Ishikawa (cell line): ENCODE data around the gene GALNT13.

ENCODE experiments used
- CEBPB ChIP-seq: IDR thresholded peaks from 2 replicates; pipeline ENCODE4 v1.6.1; 2012
- CREB1 ChIP-seq: IDR thresholded peaks from 2 replicates; pipeline ENCODE4 v1.6.1; 2012; ENCODE audit warnings: low read depth
- EGR1 ChIP-seq: IDR thresholded peaks from 2 replicates; pipeline ENCODE4 v1.6.1; 2012
- EP300 ChIP-seq: IDR thresholded peaks from 2 replicates; pipeline ENCODE4 v1.6.1; 2012; ENCODE audit warnings: borderline replicate concordance
- FOXM1 ChIP-seq: IDR thresholded peaks from 2 replicates; pipeline ENCODE4 v1.6.1; 2012; ENCODE audit warnings: low read depth, borderline replicate concordance
- NFIC ChIP-seq: IDR thresholded peaks from 2 replicates; pipeline ENCODE4 v1.6.1; 2012
- RAD21 ChIP-seq: IDR thresholded peaks from 2 replicates; pipeline ENCODE4 v1.6.1; 2012; ENCODE audit warnings: low read depth
- TAF1 ChIP-seq: IDR thresholded peaks from 2 replicates; pipeline ENCODE4 v1.6.1; 2012; ENCODE audit warnings: low read depth, mild to moderate bottlenecking
- TCF12 ChIP-seq: IDR thresholded peaks from 2 replicates; pipeline ENCODE4 v1.6.1; 2012; ENCODE audit warnings: low read depth
- TEAD4 ChIP-seq: IDR thresholded peaks from 2 replicates; pipeline ENCODE4 v1.6.1; 2012
- YY1 ChIP-seq: IDR thresholded peaks from 2 replicates; pipeline ENCODE4 v1.6.1; 2012; ENCODE audit warnings: low read depth
- ZBTB7A ChIP-seq: IDR thresholded peaks from 2 replicates; pipeline ENCODE4 v1.6.1; 2012; ENCODE audit warnings: low read depth
- TF ChIP-seq, protein P1 (sequence below): IDR thresholded peaks from 2 replicates; pipeline ENCODE4 v1.6.1; 2012
- TF ChIP-seq, protein P2 (sequence below): IDR thresholded peaks from 2 replicates; pipeline ENCODE4 v1.6.1; 2012; ENCODE audit warnings: low read depth, mild to moderate bottlenecking
- TF ChIP-seq, protein P3 (sequence below): IDR thresholded peaks from 2 replicates; pipeline ENCODE4 v1.6.1; 2012

Gene GALNT13

DNA sequence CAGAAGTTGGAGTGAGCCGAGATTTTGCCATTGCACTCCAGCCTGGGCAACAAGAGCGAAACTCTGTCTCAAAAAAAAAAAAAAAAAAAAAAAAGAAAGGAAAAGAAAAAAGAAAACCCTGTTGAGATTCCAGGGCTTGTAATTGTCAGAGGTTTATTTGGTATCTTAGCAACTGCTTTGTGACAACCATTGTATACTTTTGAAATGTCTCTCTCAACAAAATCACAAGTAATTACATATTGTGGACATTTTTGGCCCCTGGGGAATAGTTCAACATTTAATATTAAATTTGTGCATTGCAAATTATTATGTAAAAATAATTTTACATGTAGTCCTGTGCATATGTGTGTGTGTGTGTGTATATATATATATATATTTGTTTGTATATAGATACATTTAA, 270.8 kb downstream of the GALNT13 start:
- TF ChIP-seq EGR1: no peak
- TF ChIP-seq FOXM1: no peak
- no peak for TF ChIP-seq TEAD4
- TF ChIP-seq, protein P1, sequence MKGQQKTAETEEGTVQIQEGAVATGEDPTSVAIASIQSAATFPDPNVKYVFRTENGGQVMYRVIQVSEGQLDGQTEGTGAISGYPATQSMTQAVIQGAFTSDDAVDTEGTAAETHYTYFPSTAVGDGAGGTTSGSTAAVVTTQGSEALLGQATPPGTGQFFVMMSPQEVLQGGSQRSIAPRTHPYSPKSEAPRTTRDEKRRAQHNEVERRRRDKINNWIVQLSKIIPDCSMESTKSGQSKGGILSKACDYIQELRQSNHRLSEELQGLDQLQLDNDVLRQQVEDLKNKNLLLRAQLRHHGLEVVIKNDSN: no peak

- TF ChIP-seq, protein P2, sequence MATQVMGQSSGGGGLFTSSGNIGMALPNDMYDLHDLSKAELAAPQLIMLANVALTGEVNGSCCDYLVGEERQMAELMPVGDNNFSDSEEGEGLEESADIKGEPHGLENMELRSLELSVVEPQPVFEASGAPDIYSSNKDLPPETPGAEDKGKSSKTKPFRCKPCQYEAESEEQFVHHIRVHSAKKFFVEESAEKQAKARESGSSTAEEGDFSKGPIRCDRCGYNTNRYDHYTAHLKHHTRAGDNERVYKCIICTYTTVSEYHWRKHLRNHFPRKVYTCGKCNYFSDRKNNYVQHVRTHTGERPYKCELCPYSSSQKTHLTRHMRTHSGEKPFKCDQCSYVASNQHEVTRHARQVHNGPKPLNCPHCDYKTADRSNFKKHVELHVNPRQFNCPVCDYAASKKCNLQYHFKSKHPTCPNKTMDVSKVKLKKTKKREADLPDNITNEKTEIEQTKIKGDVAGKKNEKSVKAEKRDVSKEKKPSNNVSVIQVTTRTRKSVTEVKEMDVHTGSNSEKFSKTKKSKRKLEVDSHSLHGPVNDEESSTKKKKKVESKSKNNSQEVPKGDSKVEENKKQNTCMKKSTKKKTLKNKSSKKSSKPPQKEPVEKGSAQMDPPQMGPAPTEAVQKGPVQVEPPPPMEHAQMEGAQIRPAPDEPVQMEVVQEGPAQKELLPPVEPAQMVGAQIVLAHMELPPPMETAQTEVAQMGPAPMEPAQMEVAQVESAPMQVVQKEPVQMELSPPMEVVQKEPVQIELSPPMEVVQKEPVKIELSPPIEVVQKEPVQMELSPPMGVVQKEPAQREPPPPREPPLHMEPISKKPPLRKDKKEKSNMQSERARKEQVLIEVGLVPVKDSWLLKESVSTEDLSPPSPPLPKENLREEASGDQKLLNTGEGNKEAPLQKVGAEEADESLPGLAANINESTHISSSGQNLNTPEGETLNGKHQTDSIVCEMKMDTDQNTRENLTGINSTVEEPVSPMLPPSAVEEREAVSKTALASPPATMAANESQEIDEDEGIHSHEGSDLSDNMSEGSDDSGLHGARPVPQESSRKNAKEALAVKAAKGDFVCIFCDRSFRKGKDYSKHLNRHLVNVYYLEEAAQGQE: no peak
- no peak for TF ChIP-seq EP300
- TF ChIP-seq TEAD4: no peak
- TF ChIP-seq ZBTB7A: no peak
- no peak for TF ChIP-seq CEBPB
- TF ChIP-seq YY1: no peak
- no peak for TF ChIP-seq EGR1
Observed at GRCh38 chr2:154143105-154143504, 271.4 kb downstream of the GALNT13 start.

DNA sequence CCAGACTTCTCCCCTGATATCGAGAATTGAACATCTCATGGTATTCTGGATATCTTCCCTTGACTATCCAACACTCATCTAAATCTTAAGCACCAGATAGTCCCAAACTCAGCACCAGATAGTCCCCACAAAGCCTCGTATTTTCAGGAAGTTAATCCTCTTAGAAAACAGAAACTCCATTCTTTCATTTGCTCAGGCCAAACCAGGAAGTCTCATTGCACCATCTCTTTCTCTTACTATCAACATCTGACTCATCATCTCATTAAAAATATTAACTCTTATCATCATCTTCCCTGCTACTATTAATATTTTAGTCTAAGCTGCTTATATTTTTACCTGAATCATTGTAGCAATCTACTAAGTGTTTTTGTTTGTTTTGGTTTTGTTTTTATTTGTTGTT, 286.4 kb downstream of the GALNT13 start:
- no peak for TF ChIP-seq TAF1
- TF ChIP-seq, protein P3, sequence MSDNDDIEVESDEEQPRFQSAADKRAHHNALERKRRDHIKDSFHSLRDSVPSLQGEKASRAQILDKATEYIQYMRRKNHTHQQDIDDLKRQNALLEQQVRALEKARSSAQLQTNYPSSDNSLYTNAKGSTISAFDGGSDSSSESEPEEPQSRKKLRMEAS: no peak
- no peak for TF ChIP-seq RAD21
- TF ChIP-seq CEBPB: no peak
- no peak for TF ChIP-seq EP300
- TF ChIP-seq CREB1: no peak
- no peak for TF ChIP-seq YY1
- TF ChIP-seq FOXM1: no peak
- TF ChIP-seq EGR1: no peak
- TF ChIP-seq TCF12: no peak
- TF ChIP-seq NFIC: no peak
- TF ChIP-seq, protein P2: no peak
- TF ChIP-seq, protein P1: no peak
- TF ChIP-seq TEAD4: no peak

- no peak for TF ChIP-seq TCF12
- TF ChIP-seq FOXM1: no peak
- no peak for TF ChIP-seq TEAD4
- TF ChIP-seq ZBTB7A: no peak
- no peak for TF ChIP-seq NFIC
- no peak for TF ChIP-seq RAD21
- TF ChIP-seq CEBPB: no peak
- TF ChIP-seq, protein P2: no peak
- no peak for TF ChIP-seq CREB1
- no peak for TF ChIP-seq EP300
- TF ChIP-seq, protein P1: no peak
Observed at GRCh38 chr2:154161286-154161685, 289.6 kb downstream of the GALNT13 start.

GRCh38 chr2:154170400-154170799, 298.7 kb downstream of the GALNT13 start:
- TF ChIP-seq TCF12: no peak
- no peak for TF ChIP-seq ZBTB7A
- TF ChIP-seq RAD21: no peak
- TF ChIP-seq, protein P1: no peak
